HG02623 (cell line): ENCODE measurements around the gene OR2F1.

Experiments used
- ATAC-seq: cut with Tn5 transposase; IDR thresholded peaks from one replicate; pipeline ENCODE4 v1.9.1; 2021; ENCODE audit warnings: moderate library complexity; ENCODE audit not compliant: unreplicated experiment

OR2F1 gene

DNA sequence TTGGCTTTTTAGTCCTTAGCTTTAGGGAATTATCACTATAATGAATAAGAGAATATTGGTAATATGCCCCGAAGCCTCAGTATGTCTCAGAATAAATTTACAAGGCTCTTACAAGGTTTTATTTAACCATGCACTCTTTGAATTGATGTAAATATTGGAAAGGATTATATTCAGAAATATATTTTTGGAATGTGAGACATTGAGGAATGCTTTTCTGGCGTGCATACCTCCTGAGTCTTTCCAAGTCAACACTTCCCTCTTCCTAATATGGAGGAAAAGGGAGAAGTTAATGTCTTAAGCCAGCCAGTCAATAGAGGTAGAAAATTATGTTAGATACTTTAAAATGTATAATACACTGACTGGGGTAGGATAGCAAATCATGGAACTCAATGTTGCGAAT is 1.2 kb upstream of the OR2F1 start:
- no peak for ATAC-seq

DNA sequence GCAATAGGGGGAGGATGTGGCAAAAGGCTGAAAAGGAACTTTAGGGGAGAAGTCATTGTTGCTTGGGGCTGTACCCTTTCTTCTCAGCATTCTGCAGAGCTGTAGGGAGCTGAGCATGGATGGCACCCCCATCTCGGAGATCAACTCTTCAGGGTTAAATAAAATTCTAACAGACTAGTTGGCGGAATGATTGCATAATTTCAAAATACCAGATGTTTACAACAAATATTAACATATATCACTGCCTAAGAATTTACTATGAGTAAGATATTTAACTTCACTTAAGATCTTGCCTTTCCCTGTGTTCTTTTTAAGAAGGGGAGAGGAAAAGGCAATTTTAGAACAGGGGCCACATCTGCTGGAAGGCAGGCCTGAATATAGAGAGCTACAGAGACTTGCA is 509 bp upstream of the OR2F1 start:
- no peak for ATAC-seq

DNA sequence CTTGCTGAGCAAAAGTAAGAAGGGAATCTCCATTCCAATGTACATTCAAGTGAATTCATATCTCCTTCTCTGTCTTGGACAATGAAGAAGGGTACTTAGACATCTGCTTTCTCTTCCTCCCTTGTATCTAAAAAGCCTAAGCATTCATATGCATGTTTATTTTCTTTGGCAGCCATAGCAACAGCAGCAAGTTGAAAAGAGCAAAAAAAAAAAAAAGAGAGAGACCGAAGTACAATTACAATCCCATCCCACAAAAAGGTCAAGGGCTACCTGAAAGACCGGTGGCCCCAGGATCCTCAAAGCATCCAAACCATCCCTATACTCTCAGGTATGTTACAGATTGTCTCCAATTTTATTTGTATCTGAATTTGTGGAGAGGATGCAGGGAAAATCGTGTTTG is 4.1 kb downstream of the OR2F1 start:
- no peak for ATAC-seq

DNA sequence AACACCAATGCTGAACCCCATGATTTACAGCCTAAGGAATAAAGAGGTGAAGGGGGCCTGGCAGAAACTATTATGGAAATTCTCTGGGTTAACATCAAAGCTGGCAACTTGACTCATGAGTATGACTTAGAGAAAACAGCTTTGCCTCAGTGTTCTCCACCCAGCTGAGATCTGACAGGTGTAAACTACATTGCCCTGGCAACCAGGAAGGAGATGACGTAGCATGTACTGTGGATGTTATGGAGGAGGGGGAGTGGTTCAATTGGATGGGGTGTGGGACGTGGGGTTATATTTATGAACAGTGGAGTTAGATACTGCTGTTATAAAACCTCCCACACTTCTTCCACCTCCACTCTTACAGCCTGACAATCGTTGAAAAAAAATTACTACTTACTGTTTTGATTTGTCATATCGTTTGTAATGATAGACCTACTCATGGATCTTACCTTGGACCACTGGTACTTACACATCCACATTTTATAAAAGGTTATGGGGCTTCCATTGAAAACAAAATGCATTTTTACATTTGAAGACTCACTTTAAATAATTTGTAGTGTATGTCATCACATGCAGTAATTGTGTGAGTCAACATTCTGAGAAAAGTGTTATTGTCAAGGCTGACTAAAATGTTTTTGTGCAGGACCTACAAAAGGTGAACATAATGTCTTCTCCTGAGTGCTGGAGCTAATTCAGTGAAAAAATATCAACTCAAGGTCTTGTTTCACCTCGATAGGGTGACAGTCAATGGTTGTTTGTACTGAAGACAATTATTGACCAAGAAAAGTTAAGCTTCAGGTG is 6.4 kb downstream of the OR2F1 start:
- ATAC-seq = no peak

DNA sequence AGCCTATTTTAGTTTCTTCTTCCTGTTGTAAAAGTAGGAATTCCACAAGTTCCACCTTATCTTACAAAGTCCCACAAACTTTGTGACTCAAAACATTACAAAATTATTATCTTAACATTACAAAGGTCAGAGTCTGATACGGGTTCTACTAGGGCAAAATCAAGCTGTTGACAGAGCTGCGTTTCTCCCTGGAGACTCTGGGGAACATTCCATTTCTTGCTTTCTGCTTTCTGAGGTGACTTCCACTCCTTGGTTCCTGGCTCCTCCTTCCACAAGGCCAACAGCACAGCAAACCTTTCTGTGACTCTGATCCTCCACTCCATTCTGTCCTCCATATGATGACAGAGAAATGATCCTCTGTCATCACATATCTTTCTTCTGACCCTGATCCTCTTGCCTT is 10.6 kb downstream of the OR2F1 start:
- ATAC-seq = no peak

DNA sequence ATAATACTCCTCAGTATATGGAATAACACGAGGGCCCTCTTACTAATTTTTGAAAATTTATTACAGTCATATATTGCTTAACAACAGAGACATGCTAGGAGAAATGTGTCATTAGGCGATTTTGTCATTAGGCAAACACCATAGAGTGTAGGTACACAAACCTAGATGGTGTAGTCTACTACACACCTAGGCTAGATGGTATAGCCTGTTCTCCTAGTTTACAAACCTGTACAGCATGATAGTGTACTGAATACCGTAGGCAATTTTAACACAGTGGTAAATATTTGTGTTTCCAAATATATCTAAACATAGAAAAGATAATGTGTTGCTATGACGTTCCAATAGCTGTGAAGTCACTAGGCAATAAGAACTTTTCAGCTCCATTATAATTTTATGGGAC is 12.8 kb downstream of the OR2F1 start:
- ATAC-seq = no peak

DNA sequence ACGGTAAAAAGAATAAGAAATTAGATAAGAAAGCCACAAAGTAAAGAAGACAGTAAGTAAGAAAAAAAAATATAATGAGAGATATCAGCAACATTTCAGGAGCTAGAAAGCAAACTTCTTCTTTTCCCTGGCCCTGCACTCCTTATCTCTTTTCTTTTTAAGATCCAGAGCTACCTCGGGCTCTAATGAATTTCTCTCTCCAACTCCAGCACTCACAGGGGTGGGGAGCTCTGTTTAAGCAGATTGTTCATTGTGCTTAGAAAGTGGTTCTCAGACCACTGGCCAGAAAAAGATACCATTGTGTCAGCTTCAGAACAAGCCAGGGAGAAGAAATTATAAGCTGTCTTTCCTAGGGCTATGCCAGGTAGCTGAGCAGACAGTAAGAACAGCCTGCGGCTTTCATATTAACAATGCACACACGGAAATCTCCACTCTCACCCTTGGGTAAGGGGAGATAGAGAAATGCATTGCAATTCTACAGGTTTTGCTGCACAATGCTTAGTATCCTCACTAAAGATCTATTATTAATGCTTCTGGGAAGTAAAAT is 19.3 kb downstream of the OR2F1 start:
- ATAC-seq = no peak

DNA sequence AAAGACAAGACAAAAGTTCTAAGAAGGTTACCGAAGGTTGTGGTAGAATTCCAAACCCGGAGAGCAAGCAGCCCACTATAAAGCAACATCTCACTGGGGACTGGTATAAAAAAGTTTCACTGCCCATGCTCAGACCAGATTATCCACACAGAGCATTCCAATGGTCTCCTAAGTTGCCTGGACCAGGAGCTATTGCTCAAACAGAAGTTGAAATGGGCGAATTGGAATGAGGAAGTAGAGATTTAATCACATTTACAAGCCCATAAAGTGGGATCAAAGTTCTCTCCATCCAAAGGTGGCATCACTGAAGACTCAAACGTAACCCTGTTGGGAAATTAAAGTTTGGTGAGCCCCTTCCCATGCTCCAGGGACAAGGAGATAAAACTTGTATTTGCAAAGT is 19.8 kb downstream of the OR2F1 start:
- no peak for ATAC-seq

DNA sequence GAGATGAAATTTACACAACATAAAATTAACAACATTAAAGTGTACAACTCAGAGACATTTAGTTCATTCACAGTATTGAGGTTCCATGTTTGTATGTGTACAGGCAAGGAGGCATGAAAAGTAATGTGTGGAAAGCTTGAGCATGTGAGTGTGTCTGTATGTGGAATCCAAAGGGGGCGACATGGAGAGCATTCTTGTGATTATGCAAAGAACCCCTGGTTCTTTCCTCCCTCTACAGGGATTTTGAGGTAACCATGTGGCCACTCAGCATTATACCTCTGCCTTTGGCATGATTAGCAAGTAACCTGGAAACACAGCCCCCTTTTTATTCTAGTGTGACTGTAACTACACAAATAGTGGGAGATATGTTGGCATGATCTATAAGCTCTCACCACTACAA is 21.0 kb downstream of the OR2F1 start:
- no peak for ATAC-seq

DNA sequence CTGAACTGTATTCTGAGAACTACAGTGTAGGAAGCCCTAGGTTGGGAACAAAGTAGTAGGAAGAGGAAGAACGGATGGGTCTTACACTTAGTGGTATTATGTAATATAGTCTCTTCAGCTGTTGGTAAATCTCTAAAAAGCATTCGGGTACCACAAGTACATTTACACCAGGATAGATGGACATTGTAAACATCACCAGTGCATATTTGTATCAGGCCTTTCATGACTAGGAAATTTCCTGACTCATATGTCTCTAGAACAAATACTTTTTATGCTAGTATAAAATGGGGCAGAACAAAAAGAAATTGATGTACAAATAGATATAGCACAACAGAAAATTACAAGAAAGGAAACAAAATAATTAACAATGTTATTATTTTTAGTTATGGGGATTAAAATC is 23.9 kb downstream of the OR2F1 start:
- ATAC-seq = no peak

DNA sequence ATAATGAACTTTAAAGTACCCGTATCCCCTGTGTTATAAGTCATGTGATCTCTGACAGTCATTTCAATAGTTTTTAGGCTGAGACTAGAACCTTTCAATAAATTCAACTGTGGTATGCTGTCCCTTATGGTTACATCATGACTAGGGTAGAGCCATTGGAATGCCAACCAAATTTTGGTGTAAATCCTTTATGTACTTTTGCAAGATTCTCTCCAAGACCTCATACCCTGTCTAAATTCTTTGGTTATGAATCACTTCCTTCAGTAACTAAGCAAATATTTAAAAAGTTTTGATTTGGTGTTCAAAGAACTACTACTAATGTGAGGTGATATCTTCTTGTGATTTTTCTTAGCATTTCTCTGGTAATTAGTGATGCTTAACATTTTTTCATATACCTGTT is 24.7 kb downstream of the OR2F1 start:
- no peak for ATAC-seq

DNA sequence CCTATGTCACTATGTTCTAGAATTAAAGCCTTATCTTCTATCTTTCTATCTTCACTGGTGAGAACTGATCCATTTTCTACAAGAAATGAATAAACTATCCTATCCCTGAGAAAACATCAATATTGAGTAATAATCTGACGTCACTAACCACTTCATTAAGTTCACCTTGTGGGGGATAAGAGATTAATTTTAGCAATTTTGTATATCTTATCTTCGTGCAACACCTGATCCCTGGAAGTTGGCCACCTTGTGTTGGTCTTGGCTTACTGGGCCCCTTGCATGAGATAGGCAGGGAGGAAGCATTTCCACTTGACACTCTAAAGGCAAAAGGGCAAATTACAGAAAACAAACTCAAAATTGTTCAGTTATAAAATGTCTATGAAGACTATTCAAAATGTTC is 25.4 kb downstream of the OR2F1 start:
- ATAC-seq = no peak

DNA sequence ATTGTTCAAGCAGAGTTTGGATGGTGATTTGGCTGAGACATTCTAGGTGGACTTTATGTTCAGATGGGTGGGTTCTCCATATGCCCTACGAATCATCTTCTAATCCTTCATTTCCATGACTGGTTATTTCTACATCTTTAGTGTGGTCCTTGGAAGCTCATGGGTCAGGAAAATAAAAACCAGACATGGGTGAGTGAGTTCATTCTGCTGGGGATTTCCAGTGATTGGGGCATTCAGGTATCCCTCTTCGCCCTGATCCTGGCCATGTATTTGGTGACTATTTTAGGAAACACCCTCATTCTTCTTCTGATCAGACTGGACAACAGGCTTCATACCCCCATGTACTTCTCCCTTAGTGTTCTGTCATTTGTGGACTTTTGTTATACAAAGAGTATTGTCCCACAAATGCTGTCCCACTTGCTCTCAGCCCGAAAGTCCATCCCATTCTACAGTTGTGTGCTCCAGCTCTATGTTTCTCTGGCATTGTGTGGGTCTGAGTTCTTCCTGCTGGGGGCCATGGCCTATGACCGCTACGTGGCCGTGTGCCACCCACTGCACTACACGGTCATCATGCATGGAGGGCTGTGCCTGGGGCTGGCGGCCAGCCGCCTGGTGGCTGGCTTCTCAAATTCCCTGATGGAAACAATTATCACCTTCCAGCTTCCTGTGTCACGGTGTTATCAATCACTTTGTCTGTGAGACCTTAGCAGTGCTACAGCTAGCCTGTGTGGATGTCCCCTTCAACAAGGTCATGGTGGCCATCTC is 26.3 kb downstream of the OR2F1 start:
- no peak for ATAC-seq

DNA sequence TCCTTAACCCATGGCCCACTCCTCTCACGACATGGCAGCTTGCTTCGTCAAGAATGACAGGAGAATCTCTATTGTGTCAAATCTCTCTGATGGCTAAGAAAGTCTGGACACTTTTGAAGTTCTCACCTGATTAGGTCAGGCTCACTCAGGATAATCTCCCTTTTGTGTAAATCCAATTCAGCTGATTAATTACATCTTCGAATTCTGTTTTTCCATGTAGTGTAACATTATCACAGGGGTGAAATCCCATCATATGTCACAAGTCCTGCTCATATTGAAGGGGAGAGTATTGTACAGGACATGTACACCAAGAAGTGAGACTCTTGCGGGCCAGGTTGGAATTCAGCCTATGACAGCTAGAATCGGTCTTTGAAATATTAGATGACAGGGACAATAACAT is 29.3 kb downstream of the OR2F1 start:
- ATAC-seq = no peak

DNA sequence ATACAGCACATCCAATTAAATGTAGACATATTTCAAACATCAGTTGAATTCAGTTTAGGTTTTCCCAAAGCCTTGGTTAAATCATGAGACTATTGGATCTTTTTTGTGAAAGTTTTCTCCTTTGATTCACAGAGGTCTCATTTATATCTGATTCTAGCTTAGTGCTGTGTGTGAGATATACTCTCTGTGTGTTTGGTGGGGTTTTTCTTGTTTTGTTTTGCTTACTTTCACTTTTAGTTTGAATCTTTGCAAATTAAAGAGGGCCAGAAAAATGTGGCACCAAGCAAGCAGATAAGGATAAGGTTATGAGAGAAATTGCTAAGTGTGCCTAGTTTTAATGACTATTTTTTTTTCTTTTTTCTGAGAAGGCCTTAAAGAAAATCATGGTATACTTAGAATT is 32.9 kb downstream of the OR2F1 start:
- peak; percentile 55 for ATAC-seq

DNA sequence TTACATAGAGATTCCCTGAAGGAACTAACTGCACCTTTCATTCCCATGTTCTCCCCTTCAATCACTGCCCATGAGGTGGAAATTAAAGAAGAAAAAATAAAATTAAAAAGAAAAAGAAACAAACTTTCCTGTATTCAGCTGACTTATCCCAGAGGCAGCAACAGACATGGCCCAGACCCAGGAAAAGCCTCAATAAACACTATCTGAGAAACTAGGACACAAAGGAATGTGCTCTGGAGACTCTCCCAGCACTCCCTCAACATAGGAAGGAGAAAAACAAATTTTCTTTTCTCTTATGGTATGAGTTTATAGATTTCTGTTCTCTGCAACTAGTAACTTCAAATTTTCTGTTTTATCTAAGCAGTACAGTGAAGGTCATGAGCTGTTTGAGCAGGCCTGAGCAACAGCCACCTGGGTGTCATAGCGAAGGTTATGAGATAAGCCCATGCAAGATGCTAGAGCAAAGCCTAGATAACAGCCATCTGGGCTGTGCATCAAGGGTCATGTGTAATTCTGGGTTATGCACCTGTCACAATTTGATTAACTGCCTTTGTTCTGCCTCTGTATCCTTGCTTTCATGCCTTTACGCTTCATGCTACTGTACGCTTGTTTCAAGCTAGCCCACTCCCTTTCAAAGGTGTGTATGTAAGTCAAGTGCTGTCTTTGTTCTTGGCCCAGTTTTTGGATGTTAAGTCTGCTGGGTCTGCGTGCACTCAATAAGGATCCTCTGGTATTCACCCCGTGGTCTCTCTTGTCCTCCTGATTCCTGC is 34.5 kb downstream of the OR2F1 start:
- ATAC-seq = no peak

DNA sequence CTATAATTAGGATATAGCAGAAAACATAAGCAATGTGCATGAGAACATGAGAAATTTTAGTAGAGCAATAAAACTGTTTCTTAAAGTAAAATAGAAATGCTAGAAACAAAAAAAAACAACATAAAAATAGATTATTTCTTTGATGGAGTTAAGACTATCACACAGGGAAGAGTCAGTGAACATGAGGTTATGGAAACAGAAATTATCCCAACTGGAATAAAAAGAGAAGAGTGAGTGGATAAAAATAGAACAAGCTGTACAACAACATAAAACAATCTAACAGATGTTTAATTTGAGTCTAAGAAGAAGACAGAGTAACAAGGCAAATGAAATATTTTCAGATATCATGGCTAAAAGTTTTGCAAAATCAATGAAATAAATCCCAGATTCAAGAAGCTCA is 38.0 kb downstream of the OR2F1 start:
- ATAC-seq = no peak

DNA sequence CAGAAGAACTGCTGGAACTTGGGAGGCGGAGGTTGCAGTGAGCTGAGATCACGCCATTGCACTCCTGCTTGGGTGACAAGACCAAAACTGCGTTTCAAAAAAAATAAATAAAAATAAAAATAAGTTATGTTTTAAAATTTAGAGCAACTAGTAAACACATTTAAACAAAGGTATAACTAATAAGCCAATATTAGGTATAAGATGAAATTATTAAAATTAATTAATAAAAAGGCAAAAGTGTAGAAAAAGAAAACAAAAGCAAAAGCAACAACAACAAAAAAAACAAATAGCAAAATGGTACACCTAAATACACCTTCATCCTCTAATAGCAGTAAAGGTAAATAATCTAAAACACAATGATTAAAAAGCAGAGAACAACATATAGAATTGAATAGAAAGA is 39.3 kb downstream of the OR2F1 start:
- ATAC-seq = no peak

DNA sequence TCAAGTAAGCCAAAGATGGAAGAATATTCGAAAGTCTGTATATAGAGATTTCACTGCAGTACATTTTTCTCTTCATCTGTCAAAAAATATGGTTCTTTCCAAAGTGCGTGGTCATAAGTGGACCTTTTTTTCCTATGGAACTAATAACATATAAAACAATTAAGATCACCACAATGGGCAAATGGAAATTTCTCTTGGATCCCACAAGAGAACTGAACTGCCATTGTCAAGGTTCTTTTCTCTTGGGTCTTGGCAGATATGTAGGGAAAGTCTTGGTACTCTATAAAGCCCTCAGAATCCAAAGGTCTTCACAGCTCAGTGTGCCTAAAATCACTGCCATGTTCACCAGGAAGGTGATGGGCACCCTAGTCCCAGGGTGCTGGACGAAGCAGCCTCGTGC is 45.4 kb downstream of the OR2F1 start, which contains the start of gene OR6B1:
Gene OR6B1 (plus strand): TSS at position 301 of the 400 bp plus-strand sequence. CDS start 3,677 bp downstream, outside the sequence.
- no peak for ATAC-seq

DNA sequence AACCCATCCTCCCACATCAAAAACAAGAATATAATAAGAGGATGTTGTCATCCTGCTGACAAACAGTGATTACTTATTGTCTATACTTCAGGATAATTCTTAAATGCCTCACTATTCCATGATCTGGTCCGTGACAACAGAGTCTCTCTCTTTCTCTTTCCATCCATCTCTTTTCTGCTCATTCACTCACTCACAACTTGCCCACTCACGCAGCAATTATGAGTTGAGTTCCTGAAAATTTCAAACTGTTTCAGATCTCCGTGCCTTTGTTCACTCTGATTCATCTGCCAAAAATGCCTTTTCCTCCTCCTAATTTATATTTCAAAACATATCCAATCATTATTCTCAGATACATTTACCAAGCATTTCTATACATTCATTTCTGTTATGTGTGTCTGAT is 46.9 kb downstream of the OR2F1 start:
- no peak for ATAC-seq

DNA sequence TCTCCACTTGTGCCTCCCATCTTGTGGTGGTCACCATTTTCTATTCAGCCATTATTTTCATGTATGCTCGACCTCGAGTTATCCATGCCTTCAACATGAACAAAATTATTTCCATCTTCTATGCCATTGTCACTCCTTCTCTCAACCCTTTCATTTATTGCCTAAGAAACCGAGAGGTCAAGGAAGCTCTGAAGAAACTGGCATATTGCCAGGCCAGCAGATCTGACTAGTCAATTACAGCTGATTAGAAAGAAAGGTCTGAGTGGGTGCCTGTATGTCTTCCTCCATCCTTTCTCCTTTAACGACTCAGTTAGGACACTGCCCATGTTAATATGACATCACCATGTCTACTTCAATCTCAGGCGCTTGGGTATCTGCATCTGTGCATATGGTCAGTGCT is 50.1 kb downstream of the OR2F1 start:
- ATAC-seq = no peak
